WERI-Rb-1 (cell line): ENCODE data around the gene PACRG.

Source experiments
- DNase-seq: peaks from one replicate; pipeline ENCODE4 v3.0.0-alpha.2; 2020
- H3K27ac ChIP-seq: fragments of 250-450 bp; sonication (Bioruptor Pico); 2 replicates; pipeline ENCODE4 v1.5.1; 2020; ENCODE audit warnings: mild to moderate bottlenecking, moderate library complexity
- H3K27me3 ChIP-seq: fragments of 250-450 bp; sonication (Bioruptor Pico); 2 replicates; pipeline ENCODE4 v1.5.1; 2021; ENCODE audit warnings: mild to moderate bottlenecking, low read depth, moderate library complexity; ENCODE audit not compliant: insufficient read depth, severe bottlenecking
- H3K36me3 ChIP-seq: fragments of 250-450 bp; sonication (Bioruptor Pico); 2 replicates; pipeline ENCODE4 v1.5.1; 2020; ENCODE audit warnings: mild to moderate bottlenecking, moderate library complexity
- H3K4me3 ChIP-seq: 2 replicates; pipeline ENCODE4 v1.5.1; 2011; ENCODE audit warnings: low read depth, mild to moderate bottlenecking, control low read depth, low read length
- H3K9me3 ChIP-seq: fragments of 250-450 bp; sonication (Bioruptor Pico); 2 replicates; pipeline ENCODE4 v1.5.1; 2021; ENCODE audit warnings: mild to moderate bottlenecking, moderate library complexity; ENCODE audit not compliant: severe bottlenecking
- CTCF ChIP-seq: IDR thresholded peaks from 2 replicates; pipeline ENCODE4 v1.5.1; 2011; ENCODE audit warnings: low read depth, mild to moderate bottlenecking, control low read depth, inconsistent platforms, low read length

PACRG gene

DNA sequence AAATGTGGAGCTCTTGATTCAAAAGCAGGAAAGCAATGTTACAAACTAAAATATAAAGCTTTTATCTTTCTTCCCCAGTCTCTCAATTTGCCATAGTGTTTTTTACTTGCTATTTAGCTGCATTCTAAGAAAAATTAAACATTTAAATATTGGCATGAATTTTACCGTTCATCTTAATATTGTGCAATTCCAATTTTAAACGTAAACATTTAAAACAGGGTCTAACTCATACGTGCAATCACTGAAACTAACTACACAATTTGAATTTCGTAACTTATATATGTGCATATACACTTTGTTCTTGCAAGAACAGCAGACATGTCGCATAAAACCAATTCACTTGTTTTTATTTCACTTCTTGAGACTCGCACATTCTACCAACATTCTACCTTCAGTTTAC is 405.9 kb downstream of the PACRG start:
- no peak overlapping the region for H3K4me3 ChIP-seq
- H3K9me3 ChIP-seq: no peaks in the 10 kb centered on the region
- H3K27ac ChIP-seq: no peak overlapping the region
- no peak for DNase-seq
- H3K36me3 ChIP-seq: no peaks in the 10 kb centered on the region
- H3K27me3 ChIP-seq: no peaks in the 10 kb centered on the region
- TF ChIP-seq CTCF: no peak

DNA sequence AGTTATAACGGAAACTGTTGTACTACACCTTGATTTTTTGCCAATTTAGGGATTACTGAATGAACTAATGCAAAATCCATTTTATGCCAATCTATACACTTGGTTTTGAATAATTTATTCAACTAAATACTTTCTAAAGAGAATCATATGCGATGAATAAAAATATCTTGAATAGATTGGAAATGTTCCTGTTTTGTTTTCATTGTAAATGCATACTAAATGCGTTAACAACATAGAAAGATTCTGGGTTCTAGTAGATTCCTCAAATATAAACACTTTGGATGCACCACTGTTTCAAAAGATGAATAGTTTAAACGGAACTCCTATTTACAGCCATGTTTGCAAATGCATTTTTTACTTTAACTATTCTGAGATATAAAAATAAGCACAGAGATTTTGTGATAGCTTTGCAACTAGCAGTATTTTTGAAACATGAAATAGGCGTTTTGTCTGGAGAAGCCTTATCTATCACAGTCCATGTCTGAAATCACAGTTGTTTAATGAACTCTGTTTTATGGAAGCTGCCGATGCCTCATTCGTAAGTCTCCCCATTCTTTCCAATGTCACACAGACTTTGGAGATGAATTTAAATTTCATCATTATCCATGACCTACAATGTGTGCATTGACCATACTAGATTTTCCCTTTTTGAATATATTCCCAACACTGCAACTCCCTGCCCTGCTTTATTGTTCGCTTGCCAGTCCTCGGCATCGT is 409.1 kb downstream of the PACRG start:
- no peaks in the 10 kb centered on the region for H3K36me3 ChIP-seq
- no peaks in the 10 kb centered on the region for H3K9me3 ChIP-seq
- no peaks in the 10 kb centered on the region for H3K27me3 ChIP-seq
- no peak for TF ChIP-seq CTCF
- DNase-seq: no peak
- no peak overlapping the region for H3K4me3 ChIP-seq
- H3K27ac ChIP-seq: no peak overlapping the region

DNA sequence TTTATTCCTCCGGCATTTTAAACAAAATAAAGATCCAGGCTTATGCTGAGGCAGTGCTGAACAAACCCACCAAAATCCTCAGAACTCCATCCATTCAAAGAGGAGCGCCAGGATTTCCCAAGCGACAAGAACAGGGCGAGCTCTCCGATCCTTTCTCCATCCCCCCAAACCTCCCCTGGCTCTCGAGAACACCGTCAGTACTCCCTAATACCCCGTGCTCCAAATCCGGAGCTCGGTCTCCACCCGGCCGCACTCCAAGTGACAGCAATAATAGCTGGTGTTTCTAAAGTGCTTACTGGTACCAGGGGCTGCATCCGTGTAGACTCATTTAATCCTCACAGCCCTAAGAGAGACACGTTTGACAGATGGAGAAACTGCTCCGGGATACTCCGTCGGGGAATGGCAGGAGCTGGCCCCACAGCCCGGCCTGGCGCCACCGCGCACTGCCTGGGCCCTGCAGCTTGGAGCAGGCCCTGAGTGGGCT is 409.7 kb downstream of the PACRG start:
- no peak for TF ChIP-seq CTCF
- Histone ChIP-seq H3K27ac (no peak overlapping the region), H3K27me3 (no peaks in the 10 kb centered on the region), H3K36me3 (no peaks in the 10 kb centered on the region), H3K4me3 (no peak overlapping the region), H3K9me3 (no peaks in the 10 kb centered on the region)
- no peak for DNase-seq

- no peak for TF ChIP-seq CTCF
- Histone ChIP-seq H3K9me3 (no peaks in the 10 kb centered on the region), H3K27ac (no peak overlapping the region), H3K4me3 (no peak overlapping the region), H3K27me3 (no peaks in the 10 kb centered on the region), H3K36me3 (no peaks in the 10 kb centered on the region)
- no peak for DNase-seq
Observed at GRCh38 chr6:163146036-163146435, 418.3 kb downstream of the PACRG start.

GRCh38 chr6:163147994-163148393 is 420.2 kb downstream of the PACRG start:
- Histone ChIP-seq H3K27ac (no peak overlapping the region), H3K36me3 (no peaks in the 10 kb centered on the region), H3K9me3 (no peaks in the 10 kb centered on the region), H3K27me3 (no peaks in the 10 kb centered on the region), H3K4me3 (no peak overlapping the region)
- DNase-seq: no peak
- 0 out of 2 replicates have a peak, but pooled peaks have one; percentile 8 for TF ChIP-seq CTCF
